Karpas-422 (cell line): ENCODE results near the gene SPTLC2. TPM values are rescaled to one million over a fixed set of nuclear protein-coding genes. Genes with fewer than 3 reads are reported as not detected.

Experiments used
- DNase-seq: peaks from one replicate; pipeline ENCODE4 v3.0.0-alpha.2; 2015
- H2AFZ ChIP-seq: fragments of 200-600 bp; sonication (generic); 2 replicates; pipeline ENCODE4 v1.6.1; 2014; ENCODE audit warnings: antibody characterized with exemption, low read length, mixed read lengths
- H3K27ac ChIP-seq: fragments of 200-600 bp; sonication (generic); 2 replicates; pipeline ENCODE4 v1.5.1; 2014; ENCODE audit warnings: mild to moderate bottlenecking, low read length, moderate library complexity
- H3K27me3 ChIP-seq: fragments of 200-600 bp; sonication (generic); 2 replicates; pipeline ENCODE4 v1.6.1; 2014; ENCODE audit warnings: low read length, mixed read lengths
- H3K36me3 ChIP-seq: fragments of 200-600 bp; sonication (generic); 2 replicates; pipeline ENCODE4 v1.6.1; 2014; ENCODE audit warnings: low read length, mixed read lengths; ENCODE audit not compliant: insufficient read depth
- H3K4me1 ChIP-seq: fragments of 200-600 bp; sonication (generic); 2 replicates; pipeline ENCODE4 v1.6.1; 2014; ENCODE audit warnings: mild to moderate bottlenecking, low read length, mixed read lengths
- H3K4me2 ChIP-seq: fragments of 200-600 bp; sonication (generic); 2 replicates; pipeline ENCODE4 v1.6.1; 2014; ENCODE audit warnings: low read length, low read depth, mild to moderate bottlenecking; ENCODE audit not compliant: poor library complexity, severe bottlenecking
- H3K4me3 ChIP-seq: fragments of 200-600 bp; sonication (generic); 2 replicates; pipeline ENCODE4 v1.5.1; 2014; ENCODE audit warnings: mild to moderate bottlenecking, antibody characterized with exemption, low read length, mixed read lengths
- H3K79me2 ChIP-seq: fragments of 200-600 bp; sonication (generic); 2 replicates; pipeline ENCODE4 v1.6.1; 2014; ENCODE audit warnings: mild to moderate bottlenecking, low read length, mixed read lengths
- H3K9ac ChIP-seq: fragments of 200-600 bp; sonication (generic); 2 replicates; pipeline ENCODE4 v1.6.0; 2014; ENCODE audit warnings: low read length
- H3K9me2 ChIP-seq: fragments of 200-600 bp; sonication (generic), shearing (Covaris generic); replicated peaks from 2 replicates; pipeline ENCODE4 v1.6.0; 2014; ENCODE audit warnings: mild to moderate bottlenecking, low read length, moderate library complexity; ENCODE audit not compliant: insufficient read depth
- H3K9me3 ChIP-seq: fragments of 300-700, 200-600 bp; sonication (generic); 2 replicates; pipeline ENCODE4 v1.6.1; 2014; ENCODE audit warnings: low read length, mixed read lengths
- H4K20me1 ChIP-seq: fragments of 200-600 bp; sonication (generic); 2 replicates; pipeline ENCODE4 v1.6.1; 2014; ENCODE audit warnings: mild to moderate bottlenecking, antibody characterized with exemption, low read length, low read depth; ENCODE audit not compliant: insufficient read depth
- total RNA-seq: library from RNA; depleted of rRNA; stranded (reverse); fragments of >200 nt; shearing (Covaris generic); gene quantifications from 2 replicates; pipeline ENCODE4 v1.2.3, GENCODE V29; 2014; ENCODE audit warnings: low replicate concordance

The SPTLC2 gene
- total RNA-seq, 1 experiment from 2014 or later, result 97.0 TPM

- Histone ChIP-seq H4K20me1 (0 out of 2 replicates have a peak, but pooled peaks cover 3% of the 10 kb centered on the region), H3K9me2 (no peaks in the 10 kb centered on the region), H3K79me2 (0 out of 2 replicates have a peak, but pooled peaks cover 2% of the 10 kb centered on the region), H3K4me1 (peaks cover 11% of the 10 kb centered on the region), H3K9me3 (no peaks in the 10 kb centered on the region), H3K27me3 (no peaks in the 10 kb centered on the region), H3K27ac (no peak overlapping the region), H2AFZ (no peak overlapping the region), H3K9ac (no peak overlapping the region), H3K4me3 (no peak overlapping the region), H3K4me2 (no peak overlapping the region), H3K36me3 (peaks cover 44% of the 10 kb centered on the region)
- no peak for DNase-seq
These were observed 100.3 kb downstream of the SPTLC2 start for GRCh38 chr14:77516126-77516525.

- no peak overlapping the region for H2AFZ ChIP-seq
- no peak overlapping the region for H3K27ac ChIP-seq
- H3K4me3 ChIP-seq, result no peak overlapping the region
- DNase-seq, result no peak
- H3K9ac ChIP-seq, result no peak overlapping the region
- H3K79me2 ChIP-seq, result no peaks in the 10 kb centered on the region
- H3K9me2 ChIP-seq, result no peaks in the 10 kb centered on the region
- no peaks in the 10 kb centered on the region for H3K27me3 ChIP-seq
- H3K9me3 ChIP-seq, result no peaks in the 10 kb centered on the region
- H4K20me1 ChIP-seq, result 0 out of 2 replicates have a peak, but pooled peaks cover 3% of the 10 kb centered on the region
- H3K36me3 ChIP-seq, result peaks cover 51% of the 10 kb centered on the region
- H3K4me1 ChIP-seq, result no peaks in the 10 kb centered on the region
- H3K4me2 ChIP-seq, result no peak overlapping the region
These were observed 104.8 kb downstream of the SPTLC2 start for GRCh38 chr14:77511486-77512162.

DNA sequence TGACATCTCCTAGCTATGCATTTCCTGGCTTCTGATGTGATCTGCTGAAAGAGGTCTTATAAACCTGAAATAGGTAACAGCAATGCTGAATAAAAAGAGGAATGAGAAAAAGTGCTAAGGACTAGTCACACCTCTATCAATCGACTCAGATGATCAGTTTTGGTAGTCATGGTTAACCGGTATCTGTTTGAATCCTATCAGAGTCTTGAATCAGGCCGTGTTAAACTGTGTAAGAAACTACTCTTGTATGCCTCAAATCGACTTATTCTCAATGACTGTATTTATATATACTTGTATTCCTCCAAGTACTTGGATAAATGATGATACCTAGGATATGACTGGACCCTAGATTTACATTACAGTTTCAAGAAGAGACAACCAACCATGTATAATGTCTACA is 107.1 kb downstream of the SPTLC2 start:
- Histone ChIP-seq H3K9me3 (no peaks in the 10 kb centered on the region), H3K79me2 (no peaks in the 10 kb centered on the region), H2AFZ (no peak overlapping the region), H4K20me1 (0 out of 2 replicates have a peak, but pooled peaks cover 3% of the 10 kb centered on the region), H3K9me2 (no peaks in the 10 kb centered on the region), H3K4me1 (no peaks in the 10 kb centered on the region), H3K36me3 (peaks cover 47% of the 10 kb centered on the region), H3K4me3 (no peak overlapping the region), H3K27me3 (no peaks in the 10 kb centered on the region), H3K4me2 (no peak overlapping the region), H3K9ac (no peak overlapping the region), H3K27ac (no peak overlapping the region)
- no peak for DNase-seq

DNA sequence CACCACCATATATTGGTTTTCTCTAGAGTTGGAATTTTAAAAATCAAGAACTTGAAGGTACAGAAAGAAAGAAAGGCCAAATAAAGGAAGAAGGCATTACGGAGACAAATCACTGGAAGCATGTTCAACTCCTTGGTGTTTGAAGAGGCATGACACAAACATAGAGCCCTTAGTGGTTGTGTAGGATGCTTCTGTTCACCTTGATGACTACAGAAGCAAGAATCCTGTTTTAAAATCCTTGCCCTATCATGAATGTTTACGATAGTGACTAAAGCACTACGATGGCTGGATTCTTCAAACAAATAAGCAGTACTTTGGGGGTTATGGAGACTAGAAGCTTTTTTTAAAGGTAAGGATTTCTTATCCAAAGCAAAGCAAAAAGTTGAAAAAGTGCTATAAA is 107.6 kb downstream of the SPTLC2 start:
- Histone ChIP-seq H2AFZ (no peak overlapping the region), H3K4me2 (no peak overlapping the region), H3K4me1 (no peaks in the 10 kb centered on the region)

DNA sequence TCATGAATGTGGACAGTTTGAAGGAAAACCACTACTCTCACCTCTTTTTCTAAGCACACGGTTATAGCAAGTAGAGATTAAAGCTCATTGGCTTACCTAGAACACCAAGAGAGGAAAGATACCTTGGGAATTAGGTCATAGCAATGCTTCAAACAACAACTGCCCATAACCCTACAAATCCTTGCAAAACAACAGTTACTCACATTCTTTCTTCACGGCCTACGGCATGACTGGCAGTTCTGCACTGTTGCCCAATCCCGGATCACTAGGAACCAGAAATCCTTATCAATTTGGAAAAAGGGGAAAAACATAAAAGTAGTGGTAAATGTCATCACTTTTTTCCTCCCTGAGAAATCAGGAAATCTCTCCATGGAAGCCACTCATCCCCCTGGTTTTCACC is 108.2 kb downstream of the SPTLC2 start:
- Histone ChIP-seq H3K9me3 (no peaks in the 10 kb centered on the region), H3K36me3 (peaks cover 47% of the 10 kb centered on the region), H3K4me2 (no peak overlapping the region), H3K4me3 (no peak overlapping the region), H2AFZ (no peak overlapping the region), H3K9me2 (no peaks in the 10 kb centered on the region), H4K20me1 (0 out of 2 replicates have a peak, but pooled peaks cover 3% of the 10 kb centered on the region), H3K27ac (no peak overlapping the region), H3K79me2 (no peaks in the 10 kb centered on the region), H3K4me1 (no peaks in the 10 kb centered on the region), H3K9ac (no peak overlapping the region), H3K27me3 (no peaks in the 10 kb centered on the region)
- no peak for DNase-seq

More for the DNA sequence above, 107.6 kb downstream of the SPTLC2 start:
- Histone ChIP-seq H3K36me3 (peaks cover 47% of the 10 kb centered on the region), H3K9me2 (no peaks in the 10 kb centered on the region), H3K27me3 (no peaks in the 10 kb centered on the region), H3K9ac (no peak overlapping the region), H3K9me3 (no peaks in the 10 kb centered on the region), H3K4me3 (no peak overlapping the region), H3K79me2 (no peaks in the 10 kb centered on the region), H4K20me1 (0 out of 2 replicates have a peak, but pooled peaks cover 3% of the 10 kb centered on the region), H3K27ac (no peak overlapping the region)
- no peak for DNase-seq

- H3K27me3 ChIP-seq, result no peaks in the 10 kb centered on the region
- no peaks in the 10 kb centered on the region for H3K9me2 ChIP-seq
- H3K9me3 ChIP-seq, result no peaks in the 10 kb centered on the region
- H2AFZ ChIP-seq, result no peak overlapping the region
- no peak for DNase-seq
- no peaks in the 10 kb centered on the region for H3K4me1 ChIP-seq
- no peak overlapping the region for H3K9ac ChIP-seq
- H3K4me3 ChIP-seq, result no peak overlapping the region
- H3K4me2 ChIP-seq, result no peak overlapping the region
- peaks cover 47% of the 10 kb centered on the region for H3K36me3 ChIP-seq
- H3K27ac ChIP-seq, result no peak overlapping the region
- no peaks in the 10 kb centered on the region for H3K79me2 ChIP-seq
- 0 out of 2 replicates have a peak, but pooled peaks cover 3% of the 10 kb centered on the region for H4K20me1 ChIP-seq
These were observed 108.7 kb downstream of the SPTLC2 start for GRCh38 chr14:77507762-77508161.

- H3K4me1 ChIP-seq, result no peaks in the 10 kb centered on the region; the same call in 1 of the 2 replicates
- H3K36me3 ChIP-seq, result peaks cover 29% of the 10 kb centered on the region
- no peak overlapping the region for H3K4me2 ChIP-seq
- no peaks in the 10 kb centered on the region for H3K9me3 ChIP-seq
- DNase-seq, result no peak
- no peak overlapping the region for H3K4me3 ChIP-seq
- no peaks in the 10 kb centered on the region for H3K27me3 ChIP-seq
- H4K20me1 ChIP-seq, result 0 out of 2 replicates have a peak, but pooled peaks cover 3% of the 10 kb centered on the region
- H3K9me2 ChIP-seq, result no peaks in the 10 kb centered on the region
- no peak overlapping the region for H3K9ac ChIP-seq
- H3K79me2 ChIP-seq, result no peaks in the 10 kb centered on the region
- H3K27ac ChIP-seq, result no peak overlapping the region
- no peak overlapping the region for H2AFZ ChIP-seq
These were observed 111.4 kb downstream of the SPTLC2 start for GRCh38 chr14:77505031-77505430.

DNA sequence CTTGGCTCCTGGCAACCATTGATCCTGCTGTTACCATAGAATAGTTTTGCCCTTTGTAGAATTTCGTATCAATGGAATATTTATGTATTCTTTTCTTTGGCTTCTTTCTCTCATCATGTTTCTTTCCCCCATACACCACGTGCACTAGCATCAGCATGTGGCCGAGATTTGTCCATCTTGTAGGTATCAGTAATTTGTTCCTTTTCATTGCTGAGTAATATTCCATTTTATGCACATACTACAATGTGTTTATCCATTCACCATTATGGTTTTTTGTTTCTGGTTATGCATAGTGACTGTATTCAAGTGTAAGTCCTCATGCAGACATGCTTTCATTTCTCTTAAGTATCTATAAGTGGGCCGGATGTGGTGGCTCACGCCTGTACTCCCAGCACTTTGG is 113.3 kb downstream of the SPTLC2 start:
- Histone ChIP-seq H3K79me2 (no peaks in the 10 kb centered on the region), H3K36me3 (peaks cover 20% of the 10 kb centered on the region), H3K9ac (no peak overlapping the region), H3K4me2 (no peak overlapping the region), H3K27me3 (no peaks in the 10 kb centered on the region), H2AFZ (no peak overlapping the region), H3K4me1 (peaks cover 18% of the 10 kb centered on the region), H3K27ac (no peak overlapping the region), H3K9me3 (no peaks in the 10 kb centered on the region), H3K9me2 (no peaks in the 10 kb centered on the region), H3K4me3 (no peak overlapping the region), H4K20me1 (0 out of 2 replicates have a peak, but pooled peaks cover 3% of the 10 kb centered on the region)
- no peak for DNase-seq
